Colonic mucosa (tissue), 4 donors: ENCODE results near the gene RAI14. TPM values are rescaled to one million over a fixed set of nuclear protein-coding genes. Genes with fewer than 3 reads are reported as not detected.
A peak's percentile ranks its signal among the peaks of the same experiment; 100 is the strongest.

Experiments used
- DNase-seq: peaks from one replicate; pipeline ENCODE4 v3.0.0-alpha.2; 2020
- H3K27ac ChIP-seq: fragments of 200-600 bp; one replicate; pipeline ENCODE4 v1.8.0; 2021
- H3K27me3 ChIP-seq: fragments of 200-600 bp; one replicate; pipeline ENCODE4 v1.8.0; 2021
- H3K36me3 ChIP-seq: fragments of 200-600 bp; one replicate; pipeline ENCODE4 v1.8.0; 2021
- H3K4me1 ChIP-seq: fragments of 200-600 bp; one replicate; pipeline ENCODE4 v1.8.0; 2021; ENCODE audit warnings: mild to moderate bottlenecking
- H3K4me3 ChIP-seq: fragments of 200-600 bp; one replicate; pipeline ENCODE4 v1.8.0; 2021
- H3K9ac ChIP-seq, 2 donors: one replicate each; pipeline ENCODE4 v1.7.0; 2013; ENCODE audit warnings: control low read depth in 2 of 2, low read depth in 2 of 2, low read length in 2 of 2
- H3K9me3 ChIP-seq: fragments of 200-600 bp; one replicate; pipeline ENCODE4 v1.8.0; 2021
- intact Hi-C: fragments of 100-400 bp; cut with DNase I; formaldehyde crosslinking; loops from one replicate; pipeline ENCODE4 v1.14.1; 2022
- total RNA-seq, 2 donors: library from RNA; stranded (reverse); fragmentation: NEBNext Ultra II Directional in 1 of 2; extraction: Animal tissue kit (Norgen Biotek cat#: 25700) in 1 of 2; gene quantifications; one replicate each; pipeline ENCODE4 v1.2.1, GENCODE V29; 2021
- TF ChIP-seq, protein P1 (sequence below): fragments of 200-600 bp; IDR thresholded peaks from one replicate; pipeline ENCODE4 v1.8.0; 2022; ENCODE audit warnings: antibody characterized with exemption, mild to moderate bottlenecking
- donor health status: healthy.
- donor health status: DM: no; HTN: no; CAD: no.
- donor health status: DM: no; HTN: no; CAD: no.

Gene RAI14
- total RNA-seq, 2 donors from 2014 or later = 15.9 to 25.7 TPM

DNA sequence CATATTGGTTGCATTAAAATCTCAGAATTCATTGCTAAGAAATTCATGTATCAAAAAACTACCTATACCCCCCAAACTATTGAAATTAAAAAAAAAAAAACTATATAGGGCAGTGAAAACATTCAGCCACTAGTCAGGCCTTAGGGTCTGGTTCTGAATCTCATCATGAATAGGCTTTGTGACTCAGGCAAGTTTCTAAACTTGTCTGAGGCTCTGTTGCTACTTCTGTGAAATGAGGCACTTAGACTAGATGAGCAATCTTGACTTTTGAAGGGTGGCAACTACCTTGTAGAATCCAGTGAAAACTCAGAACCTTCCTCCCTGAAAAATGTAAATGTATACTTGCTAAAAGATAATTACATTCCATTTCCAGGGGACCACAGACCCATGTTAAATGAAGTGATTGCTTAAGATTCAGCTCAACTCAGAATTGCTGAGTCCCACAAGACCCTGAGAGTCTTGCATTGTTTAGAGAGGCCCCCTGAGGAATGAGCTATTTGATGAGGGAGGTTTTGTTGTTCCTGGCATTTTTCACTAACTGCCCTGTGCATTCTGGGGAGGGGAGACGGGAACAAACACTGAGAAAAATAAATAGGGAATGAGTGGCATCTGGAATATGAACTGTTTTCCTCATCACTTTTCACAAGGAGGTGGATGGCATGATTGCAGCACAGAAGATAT, 29.5 kb downstream of the RAI14 start:
- Histone ChIP-seq H3K9ac (no peak overlapping the region), H3K27ac (no peak overlapping the region), H3K9me3 (no peaks in the 10 kb centered on the region), H3K4me3 (no peak overlapping the region), H3K27me3 (no peaks in the 10 kb centered on the region), H3K4me1 (peaks cover 3% of the 10 kb centered on the region), H3K36me3 (no peaks in the 10 kb centered on the region)
- intact Hi-C loops = no loop called here
- TF ChIP-seq, protein P1, sequence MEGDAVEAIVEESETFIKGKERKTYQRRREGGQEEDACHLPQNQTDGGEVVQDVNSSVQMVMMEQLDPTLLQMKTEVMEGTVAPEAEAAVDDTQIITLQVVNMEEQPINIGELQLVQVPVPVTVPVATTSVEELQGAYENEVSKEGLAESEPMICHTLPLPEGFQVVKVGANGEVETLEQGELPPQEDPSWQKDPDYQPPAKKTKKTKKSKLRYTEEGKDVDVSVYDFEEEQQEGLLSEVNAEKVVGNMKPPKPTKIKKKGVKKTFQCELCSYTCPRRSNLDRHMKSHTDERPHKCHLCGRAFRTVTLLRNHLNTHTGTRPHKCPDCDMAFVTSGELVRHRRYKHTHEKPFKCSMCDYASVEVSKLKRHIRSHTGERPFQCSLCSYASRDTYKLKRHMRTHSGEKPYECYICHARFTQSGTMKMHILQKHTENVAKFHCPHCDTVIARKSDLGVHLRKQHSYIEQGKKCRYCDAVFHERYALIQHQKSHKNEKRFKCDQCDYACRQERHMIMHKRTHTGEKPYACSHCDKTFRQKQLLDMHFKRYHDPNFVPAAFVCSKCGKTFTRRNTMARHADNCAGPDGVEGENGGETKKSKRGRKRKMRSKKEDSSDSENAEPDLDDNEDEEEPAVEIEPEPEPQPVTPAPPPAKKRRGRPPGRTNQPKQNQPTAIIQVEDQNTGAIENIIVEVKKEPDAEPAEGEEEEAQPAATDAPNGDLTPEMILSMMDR = no peak
- no peak for DNase-seq

DNA sequence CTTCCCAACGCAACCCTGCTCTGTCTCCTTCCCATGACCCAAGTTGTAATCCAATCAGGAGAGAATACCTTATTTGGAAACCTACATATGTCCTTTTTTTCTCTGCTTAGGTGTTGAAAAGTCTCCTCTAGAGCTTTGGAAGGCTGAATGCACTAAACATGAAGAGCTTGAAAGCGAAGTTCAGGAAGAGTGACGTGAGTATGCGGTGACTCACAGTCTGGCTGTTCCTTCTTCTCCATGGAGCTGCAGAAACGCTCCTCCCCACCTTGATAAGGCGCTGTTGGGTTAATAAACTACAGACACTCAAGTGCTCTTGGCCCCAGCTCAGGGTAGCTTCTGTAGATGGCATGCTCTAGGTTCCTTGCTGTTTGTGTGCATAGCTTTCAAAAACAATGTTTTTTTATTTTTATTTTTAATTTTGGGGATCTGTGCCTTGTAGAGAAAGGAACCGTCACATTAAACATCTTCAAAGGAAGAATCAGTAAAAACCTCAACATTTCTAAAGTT, 30.7 kb downstream of the RAI14 start:
- intact Hi-C loops = no loop called here
- H3K4me1 ChIP-seq = peaks cover 3% of the 10 kb centered on the region
- H3K9ac ChIP-seq = peak overlapping the region in 1 of 2 donors; percentile 16
- H3K27ac ChIP-seq = peak overlapping the region; percentile 57
- H3K9me3 ChIP-seq = no peaks in the 10 kb centered on the region
- TF ChIP-seq, protein P1 = no peak
- H3K36me3 ChIP-seq = no peaks in the 10 kb centered on the region
- H3K27me3 ChIP-seq = no peaks in the 10 kb centered on the region
- peak; percentile 86 for DNase-seq
- H3K4me3 ChIP-seq = no peak overlapping the region

DNA sequence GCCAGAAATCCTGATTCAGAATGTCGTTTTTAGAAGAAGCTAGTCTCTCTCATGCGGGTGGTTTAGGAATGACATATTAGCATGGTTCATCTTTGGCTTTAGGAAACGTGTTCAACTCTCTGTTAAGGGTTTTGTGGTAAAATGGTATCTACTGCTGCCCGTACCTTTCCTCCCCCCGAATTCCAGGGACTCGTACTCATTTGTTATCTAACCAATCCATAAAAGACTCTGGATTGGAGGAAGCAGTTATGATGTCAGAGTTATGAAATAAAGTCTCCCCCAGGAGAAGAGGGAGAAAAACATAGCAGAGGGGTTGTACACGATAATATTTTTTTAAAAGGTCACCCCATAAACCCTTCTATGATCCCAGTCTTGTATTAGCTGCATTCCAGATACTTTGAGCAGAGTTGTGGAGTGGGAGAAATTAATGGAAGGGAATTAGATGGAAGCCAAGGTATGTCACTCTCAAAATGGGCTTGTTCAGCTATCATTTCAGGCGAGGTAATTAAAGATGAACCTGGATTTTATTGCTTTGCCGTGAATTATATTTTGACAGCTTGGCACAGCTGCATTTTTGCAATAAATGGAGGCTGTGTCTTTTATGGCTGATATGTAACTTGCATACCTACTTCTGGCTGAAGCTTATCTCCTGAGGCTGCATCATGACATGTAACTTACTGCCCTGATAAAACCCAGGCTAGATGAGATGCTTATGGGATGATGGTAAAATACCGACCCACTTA, 31.3 kb downstream of the RAI14 start:
- intact Hi-C loops = no loop called here
- Histone ChIP-seq H3K4me3 (no peak overlapping the region), H3K9ac (no peak overlapping the region), H3K36me3 (no peaks in the 10 kb centered on the region), H3K27me3 (no peaks in the 10 kb centered on the region), H3K4me1 (peaks cover 3% of the 10 kb centered on the region), H3K27ac (peak overlapping the region; percentile 57), H3K9me3 (no peaks in the 10 kb centered on the region)
- peak; percentile 34 for DNase-seq
- TF ChIP-seq, protein P1 = no peak

DNA sequence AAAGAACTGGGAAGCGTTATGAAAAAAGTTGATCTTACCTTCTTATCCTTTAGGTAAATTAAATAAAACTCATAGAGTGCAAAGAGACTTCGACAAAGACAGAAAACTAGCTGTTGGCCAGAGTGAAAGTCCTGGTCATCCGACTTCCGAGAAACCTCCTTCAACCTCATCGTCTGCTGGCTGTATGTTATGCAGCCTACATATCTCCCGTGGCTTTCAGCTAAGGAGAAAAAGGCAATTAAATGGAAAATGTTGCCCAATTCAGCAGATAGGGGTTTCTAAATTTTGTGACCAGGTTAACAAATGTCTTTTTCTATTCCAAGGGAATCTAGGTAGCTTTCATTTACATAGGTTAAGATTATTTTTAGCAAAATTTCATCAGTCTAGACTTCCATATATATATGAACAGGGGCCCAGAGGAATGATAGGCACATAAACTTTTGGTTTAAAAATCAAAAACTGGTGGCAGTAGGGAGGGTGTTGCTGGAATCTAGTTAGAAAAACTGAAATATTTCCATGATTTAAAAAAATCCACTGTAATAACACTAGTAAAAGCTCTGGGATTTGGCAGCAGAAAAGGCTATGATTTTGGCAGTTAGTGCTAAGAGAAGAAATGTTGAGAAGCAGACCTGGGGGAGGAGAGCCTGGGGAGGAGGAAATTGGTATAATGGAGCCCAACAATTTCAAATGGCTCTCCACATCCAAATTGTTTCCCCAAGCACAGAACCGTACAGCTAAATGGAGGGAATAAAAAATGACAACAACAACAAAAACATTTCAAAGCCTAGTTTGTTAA, 32.1 kb downstream of the RAI14 start:
- no peak overlapping the region for H3K4me3 ChIP-seq
- H3K36me3 ChIP-seq = no peaks in the 10 kb centered on the region
- no peak overlapping the region for H3K9ac ChIP-seq
- intact Hi-C loops = no loop called here
- no peaks in the 10 kb centered on the region for H3K9me3 ChIP-seq
- H3K27me3 ChIP-seq = no peaks in the 10 kb centered on the region
- H3K4me1 ChIP-seq = peaks cover 3% of the 10 kb centered on the region
- H3K27ac ChIP-seq = no peak overlapping the region
- TF ChIP-seq, protein P1 = no peak
- DNase-seq = no peak

DNA sequence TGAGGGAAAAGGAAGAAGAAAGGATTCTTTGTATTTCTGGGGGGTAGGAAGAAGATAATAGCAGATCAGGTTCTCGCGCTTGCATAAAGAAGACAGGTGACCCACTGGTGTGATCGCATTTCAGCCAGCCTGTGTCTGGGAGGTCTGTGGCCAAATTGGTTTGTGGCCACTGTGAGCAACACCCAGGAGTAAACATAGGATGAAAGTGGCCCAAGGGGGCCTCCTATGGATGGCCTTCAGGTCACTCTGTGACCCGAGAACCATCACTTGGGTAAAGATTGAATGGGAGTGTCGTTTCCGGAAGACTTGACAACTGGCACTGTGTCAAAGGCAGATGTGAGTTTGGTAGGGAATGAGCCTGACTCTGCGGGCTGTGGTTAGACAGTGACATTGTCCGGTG, 34.2 kb downstream of the RAI14 start:
- no peak overlapping the region for H3K9ac ChIP-seq
- peaks cover 3% of the 10 kb centered on the region for H3K4me1 ChIP-seq
- TF ChIP-seq, protein P1 = no peak
- H3K9me3 ChIP-seq = no peaks in the 10 kb centered on the region
- H3K27me3 ChIP-seq = no peaks in the 10 kb centered on the region
- H3K4me3 ChIP-seq = no peak overlapping the region
- H3K27ac ChIP-seq = no peak overlapping the region
- no peak for DNase-seq
- no peaks in the 10 kb centered on the region for H3K36me3 ChIP-seq
- intact Hi-C loops = no loop called here
